Measurements from ENCODE around the gene WNT2.
"Not testable (repeated sequence)": the region's sequence is repeated elsewhere in the genome, so short reads cannot be mapped to it uniquely, and the experiment has no call there.

WNT2 gene

GRCh38 chr7:117302396-117302795 lies 20.5 kb downstream of the WNT2 start:
- no peak for DNase-seq

- not testable (repeated sequence) for DNase-seq
Observed at GRCh38 chr7:117300506-117300905, 22.4 kb downstream of the WNT2 start.

DNA sequence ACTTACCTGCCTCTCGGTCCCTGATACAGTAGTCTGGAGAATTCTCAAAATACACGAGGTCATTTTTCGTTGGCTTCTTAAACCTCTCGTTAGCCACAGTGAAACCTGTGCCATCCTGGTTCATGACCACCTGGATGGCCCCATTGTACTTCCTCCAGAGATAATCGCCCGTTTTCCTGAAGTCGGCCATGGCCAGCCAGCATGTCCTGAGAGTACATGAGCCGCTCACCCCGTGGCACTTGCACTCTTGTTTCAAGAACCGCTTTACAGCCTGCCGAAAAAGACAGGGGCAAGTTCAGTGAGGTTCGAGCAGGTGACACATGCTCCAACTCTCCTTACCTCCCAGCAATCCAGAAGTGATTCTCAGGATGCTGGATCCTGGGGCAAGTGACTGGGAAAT lies 25.3 kb downstream of the WNT2 start:
- no peak for DNase-seq

DNA sequence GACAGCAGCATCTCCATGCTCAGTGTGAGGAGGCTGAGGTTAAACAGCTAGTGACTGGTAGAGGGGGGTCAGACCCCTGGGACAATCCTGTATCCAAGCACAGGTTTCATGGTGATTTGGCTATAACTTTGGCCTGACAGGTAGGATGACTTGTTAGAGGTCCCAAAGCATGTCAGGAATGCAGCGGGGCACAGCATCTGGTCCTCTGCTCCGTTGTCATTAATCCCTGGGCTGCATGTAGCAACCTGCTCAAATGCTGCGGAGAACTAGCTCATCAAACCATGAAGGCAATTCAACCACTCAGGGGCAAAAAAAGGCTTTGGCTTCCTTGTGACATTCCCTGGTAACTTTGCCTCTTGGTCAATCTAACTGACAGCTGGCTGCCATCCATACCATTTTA lies 26.8 kb downstream of the WNT2 start:
- DNase-seq, result no peak

DNA sequence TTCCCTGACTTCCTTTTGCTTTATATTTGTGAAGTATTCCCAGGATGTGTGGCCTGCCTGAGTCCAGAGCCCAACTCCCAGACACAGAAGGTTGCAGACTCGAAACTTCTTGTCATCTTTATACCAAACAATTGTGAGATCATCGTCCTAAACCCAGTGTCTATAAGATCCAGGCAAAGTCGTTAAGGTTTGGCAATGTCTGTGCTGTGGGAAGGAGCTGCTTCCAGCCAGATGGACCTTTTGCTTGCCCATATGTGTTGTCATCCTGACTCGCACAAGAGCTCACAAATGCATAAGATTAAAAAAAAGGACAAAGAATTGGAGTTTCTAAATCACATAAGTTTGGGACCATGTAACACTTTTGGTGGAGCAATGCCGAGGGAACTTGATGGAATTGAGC lies 37.0 kb downstream of the WNT2 start:
- DNase-seq, result no peak

DNA sequence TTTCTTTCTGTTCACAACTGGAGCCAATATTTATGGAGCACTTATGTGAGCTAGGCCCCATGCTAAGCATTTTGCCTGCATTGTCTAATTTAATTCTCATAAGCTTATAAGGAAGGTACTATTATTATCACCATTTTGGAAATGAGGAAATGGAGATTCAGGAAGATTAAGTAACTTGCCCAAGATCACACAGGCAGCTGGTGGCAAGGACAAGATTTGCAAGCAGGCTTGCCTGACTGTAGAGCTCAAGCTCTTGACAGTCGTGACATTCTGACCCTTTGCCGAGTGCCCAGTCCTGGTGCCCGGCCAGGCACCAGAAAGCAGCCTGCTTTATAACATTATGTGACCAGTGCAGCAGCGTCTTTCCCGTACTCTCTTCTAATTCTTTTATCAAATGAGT lies 38.2 kb downstream of the WNT2 start:
- no peak for DNase-seq

- no peak for DNase-seq
Observed at GRCh38 chr7:117283779-117284178, 39.1 kb downstream of the WNT2 start.

GRCh38 chr7:117283371-117283770 lies 39.5 kb downstream of the WNT2 start:
- DNase-seq, result no peak

DNA sequence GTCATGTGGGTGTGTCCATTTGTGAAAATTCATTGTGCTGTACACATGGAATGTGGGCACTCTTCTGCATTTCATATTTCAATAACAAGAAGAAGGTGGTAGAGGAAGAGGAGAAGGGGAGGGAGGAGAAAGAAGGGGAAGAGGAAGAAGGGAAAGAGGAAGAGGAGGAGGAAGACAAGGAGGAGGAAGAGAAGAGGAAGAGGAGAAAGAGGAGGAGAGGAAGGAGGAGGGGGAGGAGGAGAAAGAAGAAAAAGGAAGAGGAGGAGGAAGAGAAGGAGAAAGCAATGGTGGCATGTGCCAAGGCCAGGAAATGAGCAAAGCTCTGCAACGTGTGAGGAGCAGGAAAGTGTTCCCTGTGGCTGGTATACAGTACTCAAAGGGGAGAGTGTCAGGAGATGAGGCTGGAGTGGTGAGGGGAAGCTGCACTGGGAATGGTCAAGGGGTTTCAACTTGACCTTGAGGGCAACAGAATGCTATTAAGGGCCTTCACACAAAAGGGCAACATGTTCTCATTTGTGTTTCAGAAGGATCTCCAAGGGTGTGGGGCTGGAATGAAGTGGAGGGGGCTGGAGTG lies 40.5 kb downstream of the WNT2 start:
- DNase-seq, result no peak

- no peak for DNase-seq
Observed at GRCh38 chr7:117281562-117281961, 41.3 kb downstream of the WNT2 start.

- DNase-seq, result no peak
Observed at GRCh38 chr7:117279931-117280557, 42.8 kb downstream of the WNT2 start.

DNA sequence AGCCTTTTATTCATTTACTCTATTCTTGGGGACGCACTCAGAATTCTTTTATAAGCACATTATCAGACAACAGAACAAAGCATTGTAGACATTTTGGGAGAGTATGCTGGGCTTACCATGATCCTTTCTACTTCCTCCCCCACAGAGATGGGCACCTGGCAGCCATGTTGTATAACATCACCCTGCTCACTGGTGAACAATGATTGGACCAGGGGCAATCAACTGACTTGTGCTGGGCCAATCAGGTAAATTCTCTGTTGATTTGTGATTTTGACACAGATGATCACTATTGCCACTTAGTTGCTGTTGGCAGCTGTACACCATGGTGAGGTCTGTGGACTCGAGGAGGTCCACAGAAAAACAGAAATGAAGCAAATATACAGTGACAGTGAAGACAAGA lies 43.7 kb downstream of the WNT2 start:
- DNase-seq, result no peak

GRCh38 chr7:117278040-117278439 lies 44.8 kb downstream of the WNT2 start:
- no peak for DNase-seq

DNA sequence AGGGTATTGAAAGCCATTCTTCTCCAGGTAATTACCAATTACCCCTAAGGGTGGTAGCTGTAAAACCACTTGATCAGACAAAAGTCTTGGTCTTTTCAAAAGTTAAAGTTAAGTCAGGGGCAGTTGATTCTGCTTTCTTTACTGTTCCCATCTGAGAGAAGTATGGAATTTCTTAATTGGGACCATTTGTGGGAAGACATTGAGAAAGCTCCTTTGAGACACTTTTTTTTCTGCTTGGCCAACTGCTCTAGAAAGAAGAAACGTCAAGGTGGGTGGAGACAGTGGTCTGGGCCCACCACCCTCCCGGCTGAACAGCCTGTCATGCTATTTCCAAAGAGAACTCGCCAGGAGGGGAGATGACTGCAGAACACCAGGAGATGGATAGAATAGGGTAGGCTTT lies 45.3 kb downstream of the WNT2 start:
- DNase-seq, result no peak

GRCh38 chr7:117274951-117275350 lies 47.9 kb downstream of the WNT2 start:
- DNase-seq, result no peak

GRCh38 chr7:117273814-117274225 lies 49.0 kb downstream of the WNT2 start:
- no peak for DNase-seq

DNA sequence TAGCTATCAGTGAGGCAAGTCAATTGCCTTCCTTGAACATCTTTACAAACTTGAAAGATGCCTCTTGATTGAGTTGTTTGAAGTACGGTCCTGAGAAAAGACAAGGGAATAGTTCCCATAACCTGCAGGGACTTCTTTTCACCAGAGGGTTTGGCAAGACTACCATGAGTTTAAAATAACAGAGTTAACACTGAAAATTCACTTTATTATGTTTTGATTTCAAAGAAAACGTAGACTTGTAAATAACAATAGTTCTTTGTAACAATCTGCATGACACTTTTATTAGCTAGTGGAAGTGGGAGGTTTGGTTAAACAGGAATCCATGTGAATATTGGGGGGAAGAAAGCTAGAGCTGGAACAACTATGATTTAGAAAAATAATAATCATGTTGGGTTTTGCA lies 49.5 kb downstream of the WNT2 start:
- no peak for DNase-seq

DNA sequence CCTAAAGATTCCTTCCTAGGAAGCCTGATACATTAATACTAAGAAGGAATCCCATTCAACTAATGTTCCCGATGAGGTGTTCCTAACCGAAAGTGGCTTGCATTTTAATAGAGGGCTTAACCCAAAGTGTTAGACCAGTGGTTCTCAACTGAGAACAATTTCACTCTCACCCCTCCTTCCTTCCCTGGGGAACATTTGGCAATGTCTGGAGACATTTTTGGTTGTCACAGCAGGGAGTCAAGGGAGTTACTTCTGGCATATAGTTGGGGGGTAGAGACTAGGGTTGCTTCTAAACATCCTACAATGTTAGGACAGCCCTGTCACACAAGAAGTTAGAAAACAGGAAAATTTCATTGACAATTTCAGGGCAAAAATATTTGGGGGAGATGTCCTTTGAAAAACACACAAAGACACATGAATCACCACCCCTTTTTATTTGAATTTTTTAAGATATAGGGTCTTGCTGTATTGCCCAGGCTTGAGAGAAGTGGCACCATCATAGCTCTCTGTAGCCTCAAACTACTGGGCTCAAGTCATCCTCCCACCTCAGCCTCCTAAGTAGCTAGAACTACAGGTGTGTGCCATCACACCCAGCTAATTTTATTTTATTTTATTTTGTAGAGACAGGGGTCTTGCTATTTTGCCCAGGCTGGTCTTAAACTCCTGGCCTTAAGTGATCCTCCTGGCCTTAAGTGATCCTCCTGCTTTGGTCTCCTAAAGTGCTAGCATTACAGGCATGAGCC lies 50.7 kb downstream of the WNT2 start:
- DNase-seq, result no peak

GRCh38 chr7:117271566-117271965 lies 51.3 kb downstream of the WNT2 start:
- no peak for DNase-seq

DNA sequence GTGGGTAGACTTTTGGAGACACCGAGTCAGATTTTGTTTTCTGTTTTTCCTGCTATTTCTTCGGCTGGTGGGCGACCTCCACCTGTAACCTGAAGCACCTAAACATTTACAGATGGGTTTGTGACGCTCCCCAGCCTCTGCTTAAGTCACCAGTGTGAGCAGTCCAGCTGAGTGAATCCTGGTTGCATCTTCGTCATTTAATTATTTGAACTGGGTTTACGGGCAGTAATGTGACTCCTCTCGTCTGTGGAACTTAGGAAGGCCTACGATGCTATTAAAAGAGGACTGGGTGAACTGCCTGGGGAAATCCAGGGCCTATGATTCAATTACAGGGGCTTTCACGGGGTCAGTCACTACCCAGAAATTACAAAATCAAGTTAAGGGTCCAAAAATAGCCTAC lies 52.5 kb downstream of the WNT2 start:
- no peak for DNase-seq

DNA sequence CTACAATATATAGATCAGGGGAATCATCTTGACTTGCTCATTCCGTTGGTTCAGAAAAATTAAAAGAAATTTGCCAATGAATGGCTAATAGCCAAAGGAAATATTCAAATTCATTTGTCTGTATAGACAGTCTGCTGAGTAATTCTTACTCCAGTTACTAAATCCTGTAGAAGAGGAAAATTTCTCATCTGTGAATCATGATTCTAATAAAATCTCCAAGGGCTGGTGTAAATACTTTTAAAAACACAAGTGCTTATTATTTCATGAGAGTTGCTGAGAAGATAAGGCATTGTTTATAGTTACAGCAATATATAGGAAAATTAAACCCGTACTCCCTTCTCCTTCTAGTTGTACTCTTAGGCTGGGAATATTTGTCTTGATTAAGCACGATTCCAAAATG lies 53.0 kb downstream of the WNT2 start:
- DNase-seq, result no peak

DNA sequence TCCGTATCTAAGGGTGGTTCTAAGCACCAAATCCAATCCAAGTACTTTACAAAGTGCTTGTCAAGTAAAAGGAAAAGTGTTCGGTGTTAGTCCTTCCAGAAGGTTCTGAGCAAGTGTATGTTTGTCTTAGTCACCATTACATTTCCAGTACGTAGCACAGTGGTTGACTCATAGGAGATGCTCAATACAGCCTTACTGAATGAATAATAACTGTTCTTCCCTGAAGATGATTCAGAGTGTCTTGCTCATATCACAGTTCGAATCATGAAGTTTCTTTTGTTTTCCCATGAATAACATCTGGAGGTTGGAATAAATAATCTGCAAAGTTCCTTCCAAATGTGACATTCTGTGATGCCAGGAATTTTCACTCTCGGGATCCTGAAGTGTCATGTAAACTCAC lies 53.4 kb downstream of the WNT2 start:
- no peak for DNase-seq

DNA sequence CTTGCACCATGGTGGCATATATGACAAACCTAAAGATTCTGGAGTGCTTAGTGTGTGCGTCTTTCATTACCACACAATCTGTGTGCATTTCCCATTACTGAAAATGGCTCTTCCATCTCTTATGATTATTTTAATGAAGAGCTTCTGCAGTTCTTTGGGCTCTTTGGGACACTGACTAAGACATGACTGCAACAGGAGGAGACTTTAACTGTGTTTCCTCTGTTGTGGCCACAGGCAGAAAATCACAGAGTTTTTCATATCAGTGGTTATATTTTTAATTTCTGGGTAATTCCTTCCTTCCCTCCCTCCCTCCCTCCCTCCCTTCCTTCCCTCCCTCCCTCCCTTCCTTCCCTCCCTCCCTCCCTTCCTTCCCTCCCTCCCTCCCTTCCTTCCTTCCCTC lies 58.1 kb downstream of the WNT2 start:
- DNase-seq, result no peak

GRCh38 chr7:117262546-117262945 lies 60.3 kb downstream of the WNT2 start:
- DNase-seq, result no peak

DNA sequence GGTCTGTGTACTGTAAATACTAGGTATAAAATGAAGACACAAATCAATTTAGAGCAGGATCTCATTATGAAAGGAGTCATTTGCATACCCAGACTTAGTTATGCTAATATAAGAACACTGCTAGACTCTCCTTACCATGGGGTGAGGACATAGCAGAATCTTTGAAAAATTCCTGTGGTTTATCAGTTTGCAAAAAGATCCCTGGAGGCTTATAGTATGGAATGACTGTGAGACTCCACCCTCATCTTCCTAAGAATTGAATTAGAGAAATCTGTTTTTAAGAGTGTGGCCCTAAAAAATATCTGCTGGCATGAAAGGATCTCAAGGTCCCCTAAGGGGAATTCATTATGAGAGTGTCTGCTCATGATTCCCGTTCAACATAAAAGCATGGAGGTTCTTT lies 63.2 kb downstream of the WNT2 start:
- no peak for DNase-seq
